Upper lobe of left lung (tissue), 4 donors: ENCODE results near the gene CEP170B.

Experiments used
- CTCF ChIP-seq, 6 experiments: fragments of 450-650 bp in 4 of 6; fragments of 200-600 bp in 2 of 6; sonication (generic) in 2 of 6; IDR thresholded peaks; one replicate each; pipeline ENCODE4 v1.5.1; 2016 to 2019; ENCODE audit warnings: antibody characterized with exemption in 6 of 6
- POLR2A ChIP-seq, 4 donors: fragments of 450-650 bp; IDR thresholded peaks; one replicate each; pipeline ENCODE4 v1.5.1; 2016 to 2017; ENCODE audit warnings: antibody characterized with exemption in 4 of 4, mild to moderate bottlenecking in 2 of 4
- POLR2AphosphoS5 ChIP-seq, 2 donors: sonication (generic); formaldehyde crosslinking; IDR thresholded peaks; one replicate each; pipeline ENCODE4 v1.5.1; 2017; ENCODE audit warnings: antibody characterized with exemption in 2 of 2

GRCh38 chr14:104844306-104845032, 20.6 kb upstream of the CEP170B start:
- TF ChIP-seq CTCF (IDR thresholded peaks at IDR 0.05) (no peak), POLR2A (IDR thresholded peaks at IDR 0.05) (no peak), POLR2AphosphoS5 (IDR thresholded peaks at IDR 0.05) (no peak)
